Measurements from ENCODE around the gene MBD3L2. TPM values are rescaled to one million over a fixed set of nuclear protein-coding genes. Genes with fewer than 3 reads are reported as not detected.
"Not testable (repeated sequence)": the region's sequence is repeated elsewhere in the genome, so short reads cannot be mapped to it uniquely, and the experiment has no call there.

Gene MBD3L2
- polyA plus RNA-seq, 3 donors: not detected

DNA sequence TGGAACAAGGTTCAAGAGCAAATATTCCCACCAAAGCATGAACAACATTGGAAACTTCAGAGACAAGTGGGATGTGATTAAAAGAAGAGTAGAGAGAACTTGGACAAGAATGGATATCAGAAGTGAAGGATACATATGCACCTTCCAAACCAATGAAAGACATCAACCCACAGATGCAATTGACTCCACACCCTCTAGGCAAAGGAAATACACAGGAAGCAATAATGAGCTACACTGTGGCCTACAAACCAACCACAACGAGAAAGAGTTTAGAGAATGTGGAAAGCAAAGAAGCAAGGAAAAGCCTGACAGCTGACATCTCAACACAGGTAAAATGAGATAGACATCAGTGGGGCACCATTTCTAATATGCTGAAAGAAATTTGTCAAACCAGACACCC lies 20.3 kb upstream of the MBD3L2 start:
- H2AFZ ChIP-seq (ENCODE audit: insufficient read depth, low read depth, low read length, poor library complexity, severe bottlenecking); H4K20me1 ChIP-seq (ENCODE audit: insufficient read depth, low read length); H3K27ac Mint-ChIP-seq; H3K9ac ChIP-seq (ENCODE audit: insufficient read depth, low read length, poor library complexity, severe bottlenecking); H3K27ac ChIP-seq (ENCODE audit: low read depth in 1 of 2, low read length in 2 of 2); H3K79me2 ChIP-seq (ENCODE audit: insufficient read depth, low read length); H3K36me3 Mint-ChIP-seq; intact Hi-C loops (cut with micrococcal nuclease); H3K4me3 Mint-ChIP-seq; H3K4me1 Mint-ChIP-seq; H3K27me3 Mint-ChIP-seq (ENCODE audit: low read depth in 3 of 3); H3K4me1 ChIP-seq (ENCODE audit: control insufficient read depth in 1 of 2, insufficient read depth in 2 of 2, low read length in 2 of 2); H3K4me2 ChIP-seq (replicated peaks; ENCODE audit: extremely low read depth, low read length, poor library complexity, severe bottlenecking); H3K4me3 ChIP-seq (replicated peaks in 1 of 3; ENCODE audit: low read depth in 2 of 3, low read length in 3 of 3); H3K27me3 ChIP-seq (ENCODE audit: control insufficient read depth in 2 of 2, insufficient read depth in 2 of 2, low read length in 2 of 2); H3K36me3 ChIP-seq (replicated peaks in 1 of 2; ENCODE audit: control insufficient read depth in 1 of 2, insufficient read depth in 2 of 2, low read length in 2 of 2); H3K9me3 ChIP-seq (replicated peaks in 1 of 2; ENCODE audit: control insufficient read depth in 1 of 2, insufficient read depth in 1 of 2, low read length in 2 of 2); H3K9me3 Mint-ChIP-seq; DNase-seq: not testable (repeated sequence)
- WGBS (ENCODE audit: insufficient coverage): no CpG with 5 or more reads among the region's 1 CpG

DNA sequence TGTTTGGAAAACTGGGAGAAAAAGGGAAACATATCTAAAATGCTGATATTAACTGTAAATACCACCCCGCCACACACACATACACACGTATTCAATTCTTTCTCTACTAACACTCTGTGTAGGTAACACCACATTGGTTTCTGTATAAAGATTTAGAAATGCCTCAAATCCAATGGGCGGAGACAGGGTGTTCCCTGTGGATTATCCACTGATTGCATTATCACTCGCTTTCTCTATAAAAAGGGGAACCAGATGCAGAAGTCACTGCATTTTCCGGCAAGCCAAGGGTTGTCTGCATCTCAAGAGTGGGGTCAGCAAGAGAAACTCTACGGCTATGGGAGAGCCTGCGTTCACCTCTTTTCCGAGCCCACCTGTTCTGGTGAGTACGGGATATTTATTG lies 18.8 kb upstream of the MBD3L2 start, which contains the start of gene MBD3L5:
Gene MBD3L5, plus strand, starts transcription at position 301 of the 400 bp plus-strand sequence. Its CDS starts 34 bp downstream, at position 335.
- no CpG with 5 or more reads among the region's 9 CpGs for WGBS (ENCODE audit: insufficient coverage)
- H2AFZ ChIP-seq (ENCODE audit: insufficient read depth, low read depth, low read length, poor library complexity, severe bottlenecking); H3K4me2 ChIP-seq (replicated peaks; ENCODE audit: extremely low read depth, low read length, poor library complexity, severe bottlenecking); H3K27ac Mint-ChIP-seq; H3K4me3 ChIP-seq (replicated peaks in 1 of 3; ENCODE audit: low read depth in 2 of 3, low read length in 3 of 3); intact Hi-C loops (cut with micrococcal nuclease); H3K27me3 Mint-ChIP-seq (ENCODE audit: low read depth in 3 of 3); H3K79me2 ChIP-seq (ENCODE audit: insufficient read depth, low read length); H4K20me1 ChIP-seq (ENCODE audit: insufficient read depth, low read length); H3K27me3 ChIP-seq (ENCODE audit: control insufficient read depth in 2 of 2, insufficient read depth in 2 of 2, low read length in 2 of 2); H3K4me3 Mint-ChIP-seq; DNase-seq; H3K4me1 ChIP-seq (ENCODE audit: control insufficient read depth in 1 of 2, insufficient read depth in 2 of 2, low read length in 2 of 2); H3K9me3 ChIP-seq (replicated peaks in 1 of 2; ENCODE audit: control insufficient read depth in 1 of 2, insufficient read depth in 1 of 2, low read length in 2 of 2); H3K36me3 ChIP-seq (replicated peaks in 1 of 2; ENCODE audit: control insufficient read depth in 1 of 2, insufficient read depth in 2 of 2, low read length in 2 of 2); H3K36me3 Mint-ChIP-seq; H3K4me1 Mint-ChIP-seq; H3K9ac ChIP-seq (ENCODE audit: insufficient read depth, low read length, poor library complexity, severe bottlenecking); H3K9me3 Mint-ChIP-seq; H3K27ac ChIP-seq (ENCODE audit: low read depth in 1 of 2, low read length in 2 of 2): not testable (repeated sequence)

GRCh38 chr19:7040079-7040478 lies 9.0 kb upstream of the MBD3L2 start, which contains the start of gene MBD3L4:
Gene MBD3L4 (minus strand): TSS chr19:7040179. CDS start chr19:7040144, 35 bp downstream.
- H4K20me1 ChIP-seq (ENCODE audit: insufficient read depth, low read length); DNase-seq; H3K9me3 ChIP-seq (replicated peaks in 1 of 2; ENCODE audit: control insufficient read depth in 1 of 2, insufficient read depth in 1 of 2, low read length in 2 of 2); H3K79me2 ChIP-seq (ENCODE audit: insufficient read depth, low read length); H3K36me3 Mint-ChIP-seq; H3K9me3 Mint-ChIP-seq; H3K4me2 ChIP-seq (replicated peaks; ENCODE audit: extremely low read depth, low read length, poor library complexity, severe bottlenecking); H3K4me1 ChIP-seq (ENCODE audit: control insufficient read depth in 1 of 2, insufficient read depth in 2 of 2, low read length in 2 of 2); H3K4me3 ChIP-seq (replicated peaks in 1 of 3; ENCODE audit: low read depth in 2 of 3, low read length in 3 of 3); H3K9ac ChIP-seq (ENCODE audit: insufficient read depth, low read length, poor library complexity, severe bottlenecking); H3K27ac Mint-ChIP-seq; intact Hi-C loops (cut with micrococcal nuclease); H3K27ac ChIP-seq (ENCODE audit: low read depth in 1 of 2, low read length in 2 of 2); H2AFZ ChIP-seq (ENCODE audit: insufficient read depth, low read depth, low read length, poor library complexity, severe bottlenecking); H3K27me3 ChIP-seq (ENCODE audit: control insufficient read depth in 2 of 2, insufficient read depth in 2 of 2, low read length in 2 of 2); H3K4me3 Mint-ChIP-seq; H3K27me3 Mint-ChIP-seq (ENCODE audit: low read depth in 3 of 3); H3K4me1 Mint-ChIP-seq; H3K36me3 ChIP-seq (replicated peaks in 1 of 2; ENCODE audit: control insufficient read depth in 1 of 2, insufficient read depth in 2 of 2, low read length in 2 of 2): not testable (repeated sequence)
- no CpG with 5 or more reads among the region's 9 CpGs for WGBS (ENCODE audit: insufficient coverage)

GRCh38 chr19:7041563-7041962 lies 7.6 kb upstream of the MBD3L2 start:
- intact Hi-C loops (cut with micrococcal nuclease); H3K4me3 ChIP-seq (replicated peaks in 1 of 3; ENCODE audit: low read depth in 2 of 3, low read length in 3 of 3); H3K27me3 Mint-ChIP-seq (ENCODE audit: low read depth in 3 of 3); H3K27ac Mint-ChIP-seq; H3K4me1 ChIP-seq (ENCODE audit: control insufficient read depth in 1 of 2, insufficient read depth in 2 of 2, low read length in 2 of 2); H3K4me3 Mint-ChIP-seq; H3K9ac ChIP-seq (ENCODE audit: insufficient read depth, low read length, poor library complexity, severe bottlenecking); H3K27ac ChIP-seq (ENCODE audit: low read depth in 1 of 2, low read length in 2 of 2); H3K79me2 ChIP-seq (ENCODE audit: insufficient read depth, low read length); H3K4me1 Mint-ChIP-seq; H3K9me3 ChIP-seq (replicated peaks in 1 of 2; ENCODE audit: control insufficient read depth in 1 of 2, insufficient read depth in 1 of 2, low read length in 2 of 2); H3K36me3 ChIP-seq (replicated peaks in 1 of 2; ENCODE audit: control insufficient read depth in 1 of 2, insufficient read depth in 2 of 2, low read length in 2 of 2); H3K4me2 ChIP-seq (replicated peaks; ENCODE audit: extremely low read depth, low read length, poor library complexity, severe bottlenecking); DNase-seq; H4K20me1 ChIP-seq (ENCODE audit: insufficient read depth, low read length); H3K27me3 ChIP-seq (ENCODE audit: control insufficient read depth in 2 of 2, insufficient read depth in 2 of 2, low read length in 2 of 2); H3K36me3 Mint-ChIP-seq; H2AFZ ChIP-seq (ENCODE audit: insufficient read depth, low read depth, low read length, poor library complexity, severe bottlenecking); H3K9me3 Mint-ChIP-seq: not testable (repeated sequence)
- no CpG with 5 or more reads among the region's 2 CpGs for WGBS (ENCODE audit: insufficient coverage)
